ENCODE results near the gene CASKIN1.
A peak's percentile ranks its signal among the peaks of the same experiment; 100 is the strongest.

CASKIN1 gene

DNA sequence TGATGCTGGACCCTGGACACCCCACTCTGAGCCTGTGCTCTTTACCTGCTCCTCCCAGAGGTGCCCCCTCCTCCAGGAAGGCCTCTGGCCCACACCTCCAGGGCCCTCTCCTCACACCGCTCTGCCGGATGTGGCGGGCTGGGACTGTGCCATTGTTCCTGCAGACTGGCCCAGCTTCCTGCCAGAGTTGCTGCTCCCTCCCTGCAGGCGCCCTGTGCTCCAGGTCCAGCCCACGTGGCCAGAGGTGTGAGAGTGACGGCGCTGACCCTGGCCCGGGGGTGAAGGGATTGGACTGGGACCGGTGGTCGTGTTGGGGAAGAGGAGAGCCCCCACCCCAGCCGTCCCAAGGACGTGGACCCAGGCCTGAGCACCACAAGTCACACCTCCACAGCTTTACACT lies 32.7 kb upstream of the CASKIN1 start:
- TF ChIP-seq POLR2A (IDR thresholded peaks at IDR 0.05; ENCODE audit: low read length) (no peak), GATA1 (IDR thresholded peaks at IDR 0.05; ENCODE audit: low read depth, low read length) (no peak)
- no peak for DNase-seq

DNA sequence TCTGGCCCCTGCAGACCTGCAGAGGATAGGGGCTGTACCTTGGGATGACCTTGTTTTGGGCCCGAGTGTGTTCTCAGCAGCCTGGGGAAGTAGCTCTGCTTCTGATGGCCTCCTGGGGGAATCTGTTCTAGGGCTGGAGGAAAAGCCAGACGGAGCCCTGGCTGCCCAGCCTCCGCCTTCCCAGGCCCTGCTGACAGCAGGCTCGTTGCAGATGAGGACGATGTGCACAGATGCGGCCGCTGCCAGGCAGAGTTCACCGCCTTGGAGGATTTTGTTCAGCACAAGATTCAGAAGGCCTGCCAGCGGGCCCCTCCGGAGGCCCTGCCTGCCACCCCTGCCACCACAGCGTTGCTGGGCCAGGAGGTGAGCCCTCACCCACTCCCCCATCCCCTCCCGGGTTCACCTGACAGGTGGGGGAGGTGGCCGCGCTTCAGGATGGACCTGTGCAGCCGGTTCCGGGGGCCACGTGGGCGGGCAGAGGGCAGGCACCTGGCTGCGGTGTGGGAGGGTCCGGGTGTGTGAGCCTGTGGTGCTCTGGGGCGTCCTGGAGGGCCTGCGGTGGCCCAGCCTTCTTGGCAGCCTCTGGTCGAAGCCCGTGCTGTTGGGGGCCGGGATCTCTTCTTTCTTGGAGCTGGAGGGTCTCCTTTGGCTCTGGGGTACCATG lies 31.9 kb upstream of the CASKIN1 start:
- TF ChIP-seq POLR2A (IDR thresholded peaks at IDR 0.05; ENCODE audit: low read length) (no peak), GATA1 (IDR thresholded peaks at IDR 0.05; ENCODE audit: low read depth, low read length) (no peak)
- DNase-seq = no peak

DNA sequence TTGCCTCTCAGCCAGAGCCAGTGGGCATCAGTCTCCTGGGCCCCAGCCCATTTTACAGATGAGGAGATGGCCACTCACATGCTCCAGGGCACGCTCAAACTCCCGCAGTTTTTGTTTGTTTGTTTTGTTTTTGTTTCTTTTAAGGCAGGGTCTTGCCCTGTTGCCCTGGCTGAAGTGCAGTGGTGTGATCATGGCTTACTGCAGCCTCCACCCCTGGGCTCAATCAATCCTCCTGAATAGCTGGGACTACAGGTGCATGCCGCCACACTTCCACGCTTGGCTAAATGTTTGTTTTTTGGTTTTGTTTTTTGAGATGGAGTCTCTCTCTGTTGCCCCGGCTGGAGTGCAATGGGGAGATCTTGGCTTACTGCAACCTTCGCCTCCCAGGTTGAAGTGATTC lies 30.5 kb upstream of the CASKIN1 start:
- no peak for DNase-seq
- TF ChIP-seq POLR2A (IDR thresholded peaks at IDR 0.05; ENCODE audit: low read length) (no peak), GATA1 (IDR thresholded peaks at IDR 0.05; ENCODE audit: low read depth, low read length) (no peak)

DNA sequence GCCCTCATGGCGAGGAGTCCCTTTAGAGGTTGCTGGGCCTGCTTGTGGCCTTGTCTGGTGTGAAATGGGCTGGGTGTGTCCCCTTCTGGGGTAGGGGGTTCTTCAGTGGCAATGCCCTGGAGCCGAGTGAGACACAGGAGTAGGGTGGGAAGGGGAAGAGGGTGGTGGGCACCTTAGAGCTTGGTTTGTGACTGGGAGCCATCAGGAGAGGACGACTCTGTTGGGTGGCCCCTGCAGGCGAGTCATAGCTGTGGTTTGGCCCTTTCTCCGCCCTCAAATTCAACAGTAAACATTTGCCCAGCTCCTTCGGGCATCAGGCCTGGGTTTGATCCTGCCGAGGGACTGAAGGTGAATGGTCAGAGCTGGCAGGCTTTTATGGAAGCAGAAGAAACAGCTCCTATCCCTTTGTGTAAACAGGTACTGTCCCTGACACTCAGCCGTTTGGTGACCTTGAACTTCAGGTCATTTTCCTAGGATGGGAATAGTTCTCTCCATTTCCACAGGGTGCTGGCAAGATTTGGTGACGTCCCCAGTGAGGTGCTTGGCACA lies 29.9 kb upstream of the CASKIN1 start:
- TF ChIP-seq GATA1 (IDR thresholded peaks at IDR 0.05; ENCODE audit: low read depth, low read length) = no peak
- no peak for TF ChIP-seq POLR2A (IDR thresholded peaks at IDR 0.05; ENCODE audit: low read length)
- no peak for DNase-seq

DNA sequence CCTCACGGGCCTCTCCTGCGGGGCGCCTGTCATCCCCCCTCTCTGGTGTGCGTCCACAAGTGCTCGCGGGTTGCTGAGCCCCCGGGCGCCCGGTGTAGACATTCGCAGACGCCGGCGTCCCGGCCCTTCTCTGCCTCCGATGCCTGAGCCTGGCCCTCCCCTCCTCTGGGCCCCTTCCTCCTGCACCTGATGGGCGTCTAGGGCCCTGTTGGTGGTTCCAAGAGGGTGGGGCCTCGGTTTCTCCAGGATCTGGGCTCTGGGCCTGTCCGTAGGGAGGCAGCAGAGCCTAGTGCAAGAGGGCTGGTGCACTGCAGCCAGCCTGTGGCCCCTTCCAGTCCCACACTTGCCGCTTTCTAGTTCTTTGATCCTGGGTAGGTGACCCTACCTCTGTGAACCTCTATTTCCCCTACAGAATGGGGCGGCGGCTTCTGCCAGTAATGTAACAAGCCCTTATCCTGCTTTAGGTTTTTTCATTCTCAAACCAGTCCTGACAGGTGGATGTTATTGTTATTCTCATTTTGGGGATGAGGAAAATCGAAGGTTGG lies 27.6 kb upstream of the CASKIN1 start:
- DNase-seq = peak; percentile 66 to 71
- no peak for TF ChIP-seq POLR2A (IDR thresholded peaks at IDR 0.05; ENCODE audit: low read length)
- TF ChIP-seq GATA1 (IDR thresholded peaks at IDR 0.05; ENCODE audit: low read depth, low read length) = no peak

DNA sequence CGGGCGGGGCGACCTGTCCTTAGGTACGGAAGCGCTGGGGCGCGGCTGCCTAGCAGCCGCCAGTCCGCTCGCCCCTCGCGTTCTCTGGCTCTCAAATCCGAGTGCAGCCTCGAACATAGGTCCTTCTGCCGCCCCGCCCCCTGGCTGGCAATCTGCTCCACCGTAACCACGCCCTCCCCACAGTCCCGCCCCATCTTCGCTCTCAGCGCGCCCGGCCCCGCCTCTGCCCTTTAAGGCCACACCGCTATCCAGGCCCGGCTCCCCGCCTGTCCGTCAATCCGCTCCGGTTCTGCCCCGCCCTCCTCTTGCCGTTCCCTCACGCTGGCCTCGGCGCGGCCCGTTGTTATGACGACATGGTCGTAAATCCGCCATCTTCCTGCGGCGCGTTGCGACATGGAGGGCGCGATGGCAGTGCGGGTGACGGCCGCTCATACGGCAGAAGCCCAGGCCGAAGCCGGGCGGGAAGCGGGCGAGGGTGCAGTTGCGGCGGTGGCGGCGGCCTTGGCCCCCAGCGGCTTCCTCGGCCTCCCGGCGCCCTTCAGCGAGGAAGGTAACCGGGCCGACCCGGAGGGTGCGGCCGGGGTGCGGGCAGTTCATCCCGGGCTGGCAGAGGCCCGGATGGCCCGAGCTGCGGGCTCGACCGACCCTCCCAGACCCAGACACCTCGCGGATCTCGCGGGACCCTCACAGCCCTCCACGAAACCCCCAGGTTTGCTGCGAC lies 27.0 kb upstream of the CASKIN1 start, which contains the start of gene E4F1:
Gene E4F1 (plus strand): TSS at position 371 of the 721 bp plus-strand sequence. CDS start 23 bp downstream, at position 394.
- DNase-seq = peak; percentile 100
- TF ChIP-seq POLR2A (IDR thresholded peaks at IDR 0.05; ENCODE audit: low read length) = peak; percentile 95
- TF ChIP-seq GATA1 (IDR thresholded peaks at IDR 0.05; ENCODE audit: low read depth, low read length) = no peak

DNA sequence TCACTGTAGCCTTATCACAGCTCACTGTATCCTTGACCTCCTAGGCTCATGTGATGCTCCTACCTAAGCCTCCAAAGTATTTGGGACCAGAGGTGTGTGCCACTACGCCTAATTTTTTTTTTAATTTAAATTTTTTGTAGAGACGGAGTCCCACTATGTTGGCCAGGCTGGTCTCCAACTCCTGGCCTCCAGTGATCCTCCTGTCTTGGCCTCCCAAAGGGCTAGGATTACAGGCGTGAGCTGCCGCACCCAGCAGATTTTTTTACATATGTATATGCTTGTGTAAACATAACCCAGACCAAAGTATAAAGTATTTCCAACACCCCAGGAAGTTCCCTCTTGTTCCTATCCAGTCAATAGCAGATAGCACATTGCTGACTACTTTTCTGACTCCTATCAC lies 19.9 kb upstream of the CASKIN1 start:
- TF ChIP-seq POLR2A (IDR thresholded peaks at IDR 0.05; ENCODE audit: low read length) (no peak), GATA1 (IDR thresholded peaks at IDR 0.05; ENCODE audit: low read depth, low read length) (no peak)
- no peak for DNase-seq

DNA sequence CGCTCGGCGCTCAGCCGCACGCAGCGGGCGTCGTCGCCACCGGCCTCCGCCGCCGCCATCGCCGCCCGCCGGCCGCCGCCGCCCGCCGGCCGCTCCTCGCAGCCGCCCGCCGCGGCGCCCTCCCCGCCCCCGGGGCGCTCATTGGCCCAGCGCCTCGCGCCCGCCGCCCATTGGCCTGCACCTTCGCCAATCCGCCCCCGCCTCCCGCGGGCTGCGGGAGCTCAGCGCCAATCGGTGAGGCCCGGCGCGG lies 18.2 kb upstream of the CASKIN1 start, which contains the start of gene PGP:
Gene PGP (minus strand): TSS at position 122 of the 250 bp plus-strand sequence. CDS start 63 bp downstream, at position 59.
- DNase-seq = no peak
- no peak for TF ChIP-seq GATA1 (IDR thresholded peaks at IDR 0.05; ENCODE audit: low read depth, low read length)
- TF ChIP-seq POLR2A (IDR thresholded peaks at IDR 0.05; ENCODE audit: low read length) = no peak

DNA sequence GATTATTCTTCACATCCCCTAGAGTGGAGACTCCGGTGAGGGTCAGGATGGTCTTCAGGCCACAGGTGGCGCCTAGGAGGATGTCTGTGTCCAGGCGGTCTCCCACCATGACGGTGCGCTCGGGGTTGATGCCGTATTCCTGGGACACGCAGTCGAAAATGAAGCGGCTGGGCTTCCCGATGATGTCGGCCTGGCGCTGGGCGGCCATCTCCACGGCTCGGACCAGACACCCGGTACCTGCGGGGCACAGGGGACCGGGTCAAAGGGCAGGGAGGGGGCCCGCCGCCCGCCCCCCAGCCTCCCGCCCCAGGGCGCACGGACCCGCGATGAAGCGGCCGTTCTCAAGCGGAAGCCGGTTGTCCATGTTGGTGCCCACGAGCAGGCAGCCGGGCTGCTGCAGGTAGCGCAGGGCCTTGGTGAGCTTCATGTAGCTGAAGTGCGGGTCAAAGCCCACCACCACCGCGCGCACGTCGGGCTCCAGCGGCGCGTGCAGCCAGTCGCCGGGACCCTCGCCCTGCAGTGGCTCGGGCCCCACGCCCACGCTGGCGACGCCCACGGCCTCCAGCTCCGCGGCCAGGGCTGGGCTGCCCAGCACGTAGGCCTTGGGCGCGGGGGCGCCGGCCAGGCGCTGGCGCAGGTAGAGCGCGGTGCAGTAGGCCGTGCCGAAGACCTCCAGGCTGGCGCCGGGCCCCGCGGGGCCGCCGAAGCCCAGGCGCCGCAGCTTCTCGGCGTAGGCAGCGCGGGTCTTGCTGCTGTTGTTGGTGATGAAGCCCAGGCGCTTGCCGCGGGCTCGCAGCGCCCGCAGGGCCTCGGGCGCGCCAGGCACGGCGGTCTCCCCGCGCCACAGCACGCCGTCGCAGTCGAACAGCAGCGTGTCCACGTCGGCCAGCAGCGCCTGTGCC lies 17.7 kb upstream of the CASKIN1 start:
- TF ChIP-seq GATA1 (IDR thresholded peaks at IDR 0.05; ENCODE audit: low read depth, low read length) (no peak), POLR2A (IDR thresholded peaks at IDR 0.05; ENCODE audit: low read length) (no peak)

DNA sequence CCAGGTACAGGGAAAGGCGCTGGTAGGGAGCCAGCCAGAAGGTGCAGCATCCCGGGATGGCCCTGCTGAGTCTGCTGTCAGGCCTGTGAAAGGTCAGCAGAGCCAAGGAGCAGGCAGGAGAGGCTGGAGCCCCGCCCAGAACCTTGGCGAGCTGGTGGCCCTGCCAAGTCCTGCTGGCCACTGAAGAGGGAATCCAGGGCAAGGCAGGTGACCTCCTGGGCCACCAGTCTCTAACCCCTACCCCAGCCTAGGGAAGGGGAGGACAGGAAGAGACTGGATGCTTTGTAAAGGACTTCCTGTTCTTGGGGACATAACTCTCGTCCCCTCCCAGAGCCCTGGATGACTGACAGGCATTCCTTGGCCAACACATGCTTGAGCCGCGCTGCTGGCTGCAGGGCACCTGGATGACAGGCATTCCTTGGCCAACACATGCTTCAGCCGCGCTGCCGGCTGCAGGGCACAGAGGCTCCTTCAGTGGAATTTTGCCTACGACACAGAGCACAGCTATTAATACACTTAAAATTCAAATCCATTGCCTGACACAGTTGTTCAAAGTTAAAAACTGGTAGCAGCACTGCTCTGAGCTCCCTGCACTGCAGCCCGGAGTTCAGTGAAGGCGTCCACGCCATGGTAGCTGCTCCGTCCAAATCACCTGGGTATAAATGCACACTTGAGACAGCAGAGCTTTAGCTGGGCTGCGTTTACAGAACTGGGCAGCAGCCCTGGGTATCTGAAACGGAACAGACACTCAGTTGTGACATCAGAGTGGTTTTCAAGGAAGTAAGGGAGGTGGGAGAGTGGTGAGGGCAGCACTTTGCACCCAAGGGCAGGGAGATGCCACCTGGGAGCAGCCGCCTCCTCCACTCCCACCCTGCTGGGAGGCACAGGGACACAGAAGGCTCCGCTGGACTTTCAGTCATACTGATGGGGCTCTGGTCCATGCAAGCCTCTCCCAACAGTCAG lies 16.2 kb upstream of the CASKIN1 start:
- peak; percentile 37 for TF ChIP-seq POLR2A (IDR thresholded peaks at IDR 0.05; ENCODE audit: low read length)
- no peak for TF ChIP-seq GATA1 (IDR thresholded peaks at IDR 0.05; ENCODE audit: low read depth, low read length)
- DNase-seq = no peak

More for the DNA sequence above, 17.7 kb upstream of the CASKIN1 start:
- peak; percentile 68 to 72 for DNase-seq

DNA sequence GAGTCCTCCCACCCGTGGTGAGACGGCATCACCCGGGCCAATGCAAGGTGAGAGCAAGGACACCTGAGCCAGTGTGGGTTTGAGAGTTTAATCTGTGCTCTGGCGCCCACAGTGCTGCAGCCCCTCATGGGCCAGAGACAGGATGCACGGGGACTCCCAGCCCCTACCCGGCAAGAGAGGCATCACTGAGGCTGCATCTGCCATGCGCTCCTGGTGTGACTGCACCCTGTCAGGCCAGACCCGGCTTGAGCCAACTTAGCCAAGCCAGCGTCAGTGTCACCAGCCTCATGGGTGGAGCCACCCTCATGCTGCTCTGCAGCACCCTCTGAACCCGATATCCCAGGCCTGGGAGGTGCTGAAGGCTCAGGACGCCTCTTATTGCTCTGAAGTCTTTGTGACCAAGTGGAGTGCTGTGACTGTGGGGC lies 15.5 kb upstream of the CASKIN1 start:
- no peak for DNase-seq
- TF ChIP-seq GATA1 (IDR thresholded peaks at IDR 0.05; ENCODE audit: low read depth, low read length) (no peak), POLR2A (IDR thresholded peaks at IDR 0.05; ENCODE audit: low read length) (peak; percentile 11)
